Ishikawa (cell line): ENCODE measurements around the gene CHPF.

Source experiments
- CEBPB ChIP-seq: IDR thresholded peaks from 2 replicates; pipeline ENCODE4 v1.6.1; 2012
- CREB1 ChIP-seq: IDR thresholded peaks from 2 replicates; pipeline ENCODE4 v1.6.1; 2012; ENCODE audit warnings: low read depth
- EGR1 ChIP-seq: IDR thresholded peaks from 2 replicates; pipeline ENCODE4 v1.6.1; 2012
- EP300 ChIP-seq: IDR thresholded peaks from 2 replicates; pipeline ENCODE4 v1.6.1; 2012; ENCODE audit warnings: borderline replicate concordance
- FOXM1 ChIP-seq: IDR thresholded peaks from 2 replicates; pipeline ENCODE4 v1.6.1; 2012; ENCODE audit warnings: low read depth, borderline replicate concordance
- NFIC ChIP-seq: IDR thresholded peaks from 2 replicates; pipeline ENCODE4 v1.6.1; 2012
- RAD21 ChIP-seq: IDR thresholded peaks from 2 replicates; pipeline ENCODE4 v1.6.1; 2012; ENCODE audit warnings: low read depth
- TAF1 ChIP-seq: IDR thresholded peaks from 2 replicates; pipeline ENCODE4 v1.6.1; 2012; ENCODE audit warnings: low read depth, mild to moderate bottlenecking
- TCF12 ChIP-seq: IDR thresholded peaks from 2 replicates; pipeline ENCODE4 v1.6.1; 2012; ENCODE audit warnings: low read depth
- TEAD4 ChIP-seq: IDR thresholded peaks from 2 replicates; pipeline ENCODE4 v1.6.1; 2012
- YY1 ChIP-seq: IDR thresholded peaks from 2 replicates; pipeline ENCODE4 v1.6.1; 2012; ENCODE audit warnings: low read depth
- ZBTB7A ChIP-seq: IDR thresholded peaks from 2 replicates; pipeline ENCODE4 v1.6.1; 2012; ENCODE audit warnings: low read depth
- TF ChIP-seq, protein P1 (sequence below): IDR thresholded peaks from 2 replicates; pipeline ENCODE4 v1.6.1; 2012
- TF ChIP-seq, protein P2 (sequence below): IDR thresholded peaks from 2 replicates; pipeline ENCODE4 v1.6.1; 2012
- TF ChIP-seq, protein P3 (sequence below): IDR thresholded peaks from 2 replicates; pipeline ENCODE4 v1.6.1; 2012; ENCODE audit warnings: low read depth, mild to moderate bottlenecking

The CHPF gene

DNA sequence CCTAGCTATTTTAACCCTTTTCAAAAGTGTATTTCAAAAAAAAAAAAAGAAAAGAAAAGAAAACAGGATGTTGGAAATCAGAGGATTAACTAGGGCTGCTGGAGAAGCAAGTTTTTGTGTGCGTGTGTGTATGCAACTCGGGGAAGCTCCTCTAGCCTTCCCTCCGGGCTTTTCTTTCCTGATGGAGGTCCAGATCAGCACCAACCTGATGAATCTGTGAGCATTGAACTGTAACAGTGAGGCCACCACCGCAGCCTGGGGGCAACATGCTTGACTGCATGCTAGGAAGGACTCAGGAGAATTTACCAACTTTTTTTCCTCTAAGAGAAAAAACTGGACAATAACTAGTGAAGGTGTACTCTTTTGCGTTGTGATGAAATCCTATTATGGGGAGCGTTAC lies 25.4 kb upstream of the CHPF start:
- no peak for TF ChIP-seq CREB1

DNA sequence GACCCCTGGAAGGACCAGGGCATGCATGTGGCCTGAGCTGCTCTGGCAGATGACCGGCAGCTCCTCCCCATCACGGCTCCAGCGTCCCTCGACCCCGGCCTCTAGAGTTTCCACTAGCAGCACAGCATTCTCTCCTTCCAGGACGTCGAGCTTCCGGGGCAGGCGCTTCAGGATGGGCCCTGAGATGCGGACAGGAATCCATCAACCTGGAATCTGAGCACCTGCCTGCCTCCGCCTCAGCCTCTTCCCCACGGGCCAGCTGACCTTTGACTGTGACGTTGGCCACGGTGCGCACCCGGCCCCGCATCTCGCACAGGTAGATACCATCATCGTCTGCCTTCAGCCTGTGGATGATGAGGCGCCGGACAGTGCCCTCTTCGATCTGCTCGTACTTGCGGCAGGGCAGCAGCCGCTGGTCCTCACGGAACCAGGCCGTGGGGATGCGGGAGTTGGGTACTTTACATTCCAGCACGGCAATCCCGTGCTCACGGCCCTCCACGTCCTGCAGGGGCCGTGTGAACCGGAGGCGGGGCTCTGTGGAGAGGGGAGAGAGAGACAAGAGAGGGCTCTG lies 24.3 kb upstream of the CHPF start:
- TF ChIP-seq YY1: no peak
- TF ChIP-seq RAD21: no peak

DNA sequence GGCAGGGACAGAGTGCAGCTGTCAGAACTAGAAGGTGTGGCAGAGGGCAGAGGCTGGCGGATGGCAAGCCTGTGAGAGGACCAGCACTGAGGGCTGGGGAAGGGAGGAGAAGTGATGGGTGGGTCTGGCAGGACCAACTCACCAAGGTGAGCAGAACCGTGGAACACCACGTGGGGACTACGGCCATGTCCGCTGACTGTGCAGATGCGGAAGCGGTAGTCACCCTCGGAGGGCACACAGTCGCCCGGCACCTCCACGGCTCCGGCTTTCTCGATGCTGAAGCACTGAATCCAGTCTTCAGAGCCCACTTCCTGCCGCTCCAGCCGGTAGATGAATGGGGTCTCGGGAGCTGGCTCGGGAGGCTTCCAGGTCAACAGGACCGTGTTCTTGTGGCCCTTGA lies 23.5 kb upstream of the CHPF start:
- TF ChIP-seq CREB1 (no peak), TEAD4 (no peak), TAF1 (no peak), YY1 (no peak), CEBPB (no peak), ZBTB7A (no peak), EGR1 (no peak), EP300 (no peak), FOXM1 (no peak)
- TF ChIP-seq, protein P1, sequence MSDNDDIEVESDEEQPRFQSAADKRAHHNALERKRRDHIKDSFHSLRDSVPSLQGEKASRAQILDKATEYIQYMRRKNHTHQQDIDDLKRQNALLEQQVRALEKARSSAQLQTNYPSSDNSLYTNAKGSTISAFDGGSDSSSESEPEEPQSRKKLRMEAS: no peak
- TF ChIP-seq, protein P2, sequence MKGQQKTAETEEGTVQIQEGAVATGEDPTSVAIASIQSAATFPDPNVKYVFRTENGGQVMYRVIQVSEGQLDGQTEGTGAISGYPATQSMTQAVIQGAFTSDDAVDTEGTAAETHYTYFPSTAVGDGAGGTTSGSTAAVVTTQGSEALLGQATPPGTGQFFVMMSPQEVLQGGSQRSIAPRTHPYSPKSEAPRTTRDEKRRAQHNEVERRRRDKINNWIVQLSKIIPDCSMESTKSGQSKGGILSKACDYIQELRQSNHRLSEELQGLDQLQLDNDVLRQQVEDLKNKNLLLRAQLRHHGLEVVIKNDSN: no peak

DNA sequence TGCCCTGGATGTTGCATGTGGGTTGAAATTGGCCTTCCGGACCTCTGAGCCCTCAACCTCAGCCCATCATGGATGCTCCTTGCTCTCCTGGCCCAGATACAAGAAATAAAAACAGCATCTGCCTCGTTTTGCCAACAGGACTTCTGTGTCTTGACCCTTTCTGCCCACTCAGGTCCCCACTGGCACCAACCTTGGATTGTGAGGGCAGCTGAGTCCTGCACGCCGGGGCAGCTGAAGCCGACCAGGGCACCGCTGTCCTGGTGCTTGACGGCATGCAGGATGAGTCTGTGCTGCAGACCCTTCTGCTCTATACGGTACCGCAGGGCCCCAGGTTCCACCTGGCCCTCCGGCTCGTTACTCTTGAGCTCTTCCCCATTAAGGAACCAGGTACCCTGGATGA lies 23.0 kb upstream of the CHPF start:
- TF ChIP-seq TCF12 (no peak), ZBTB7A (no peak), EP300 (no peak), CREB1 (no peak), TAF1 (no peak), FOXM1 (no peak), CEBPB (no peak), NFIC (no peak), TEAD4 (no peak), YY1 (no peak), RAD21 (no peak), EGR1 (no peak)
- TF ChIP-seq, protein P2: no peak
- TF ChIP-seq, protein P1: no peak
- TF ChIP-seq, protein P3, sequence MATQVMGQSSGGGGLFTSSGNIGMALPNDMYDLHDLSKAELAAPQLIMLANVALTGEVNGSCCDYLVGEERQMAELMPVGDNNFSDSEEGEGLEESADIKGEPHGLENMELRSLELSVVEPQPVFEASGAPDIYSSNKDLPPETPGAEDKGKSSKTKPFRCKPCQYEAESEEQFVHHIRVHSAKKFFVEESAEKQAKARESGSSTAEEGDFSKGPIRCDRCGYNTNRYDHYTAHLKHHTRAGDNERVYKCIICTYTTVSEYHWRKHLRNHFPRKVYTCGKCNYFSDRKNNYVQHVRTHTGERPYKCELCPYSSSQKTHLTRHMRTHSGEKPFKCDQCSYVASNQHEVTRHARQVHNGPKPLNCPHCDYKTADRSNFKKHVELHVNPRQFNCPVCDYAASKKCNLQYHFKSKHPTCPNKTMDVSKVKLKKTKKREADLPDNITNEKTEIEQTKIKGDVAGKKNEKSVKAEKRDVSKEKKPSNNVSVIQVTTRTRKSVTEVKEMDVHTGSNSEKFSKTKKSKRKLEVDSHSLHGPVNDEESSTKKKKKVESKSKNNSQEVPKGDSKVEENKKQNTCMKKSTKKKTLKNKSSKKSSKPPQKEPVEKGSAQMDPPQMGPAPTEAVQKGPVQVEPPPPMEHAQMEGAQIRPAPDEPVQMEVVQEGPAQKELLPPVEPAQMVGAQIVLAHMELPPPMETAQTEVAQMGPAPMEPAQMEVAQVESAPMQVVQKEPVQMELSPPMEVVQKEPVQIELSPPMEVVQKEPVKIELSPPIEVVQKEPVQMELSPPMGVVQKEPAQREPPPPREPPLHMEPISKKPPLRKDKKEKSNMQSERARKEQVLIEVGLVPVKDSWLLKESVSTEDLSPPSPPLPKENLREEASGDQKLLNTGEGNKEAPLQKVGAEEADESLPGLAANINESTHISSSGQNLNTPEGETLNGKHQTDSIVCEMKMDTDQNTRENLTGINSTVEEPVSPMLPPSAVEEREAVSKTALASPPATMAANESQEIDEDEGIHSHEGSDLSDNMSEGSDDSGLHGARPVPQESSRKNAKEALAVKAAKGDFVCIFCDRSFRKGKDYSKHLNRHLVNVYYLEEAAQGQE: no peak

DNA sequence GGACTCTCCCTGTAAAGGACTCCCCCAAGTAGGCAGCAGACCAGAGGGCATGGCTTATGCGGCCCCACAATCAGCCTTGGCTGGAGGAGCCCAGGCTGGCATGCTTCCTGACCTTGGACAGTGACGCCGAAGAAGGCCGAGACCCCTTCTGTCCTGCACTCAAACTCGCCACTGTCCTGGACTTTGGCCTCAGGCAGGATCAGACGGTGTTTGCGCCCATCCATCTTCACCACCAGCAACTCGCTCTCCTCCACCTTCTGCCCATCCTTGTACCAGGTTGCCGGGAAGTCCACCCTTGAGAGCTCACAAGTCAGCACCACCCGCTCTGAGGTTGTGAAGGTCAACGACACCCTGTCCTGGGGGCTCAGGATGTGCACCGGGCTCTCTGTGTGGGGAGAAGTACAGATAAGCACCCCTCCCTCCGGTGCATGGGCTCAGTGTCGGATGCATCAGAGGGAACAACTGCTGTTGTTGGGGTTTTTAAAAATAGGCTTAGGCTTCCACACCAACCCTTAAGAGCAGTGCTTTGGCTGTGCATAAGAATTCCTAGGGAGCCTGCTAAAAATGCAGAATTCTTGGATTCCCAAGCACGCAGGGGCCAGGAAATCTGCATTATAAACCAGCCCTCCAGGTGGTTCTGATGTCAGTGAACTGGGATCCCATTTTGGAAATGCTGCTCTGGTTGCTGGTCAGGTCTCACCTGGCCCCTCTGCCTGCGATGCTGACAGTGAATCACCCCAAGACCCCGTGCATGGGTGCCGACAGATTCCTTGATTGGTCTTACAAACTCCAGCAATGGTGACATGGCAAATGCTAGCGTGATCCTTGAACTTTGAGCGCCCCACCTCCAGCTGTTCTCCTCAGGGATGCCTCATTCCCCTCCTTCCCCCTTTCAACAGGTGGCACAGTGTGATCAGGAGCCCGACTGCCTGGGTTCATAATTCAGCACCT lies 21.8 kb upstream of the CHPF start:
- TF ChIP-seq CREB1 (no peak), YY1 (no peak), EGR1 (no peak), FOXM1 (no peak), CEBPB (no peak), TEAD4 (no peak), ZBTB7A (no peak), EP300 (no peak), RAD21 (no peak)
- TF ChIP-seq, protein P1: no peak
- TF ChIP-seq, protein P3: no peak
